HepG2 (cell line): ENCODE measurements around the gene BRMS1. TPM values are rescaled to one million over a fixed set of nuclear protein-coding genes. Genes with fewer than 3 reads are reported as not detected.
A peak's percentile ranks its signal among the peaks of the same experiment; 100 is the strongest.

ENCODE experiments used
- BCL6 ChIP-seq: IDR thresholded peaks from 2 replicates; pipeline ENCODE4 v1.6.1; 2016; ENCODE audit warnings: missing genetic modification reagents, missing compliant biosample characterization
- CBFB ChIP-seq: sonication (generic); formaldehyde crosslinking; IDR thresholded peaks from 2 replicates; pipeline ENCODE4 v1.4.0; 2020; ENCODE audit warnings: missing genetic modification reagents
- CCAR2 ChIP-seq: fragments of 200-400 bp; formaldehyde crosslinking; optimal IDR thresholded peaks from 2 replicates; pipeline ENCODE3; 2018; ENCODE audit warnings: low read depth, mild to moderate bottlenecking, low read length, moderate library complexity
- GFI1 ChIP-seq: sonication (generic); formaldehyde crosslinking; IDR thresholded peaks from 2 replicates; pipeline ENCODE4 v1.5.0; 2020; ENCODE audit warnings: missing genetic modification reagents, mild to moderate bottlenecking, borderline replicate concordance
- NFKB2 ChIP-seq: sonication (generic); formaldehyde crosslinking; IDR thresholded peaks from 2 replicates; pipeline ENCODE4 v1.4.0; 2020; ENCODE audit warnings: missing genetic modification reagents, borderline replicate concordance
- NFKBIZ ChIP-seq: IDR thresholded peaks from 2 replicates; pipeline ENCODE4 v1.6.1; 2018; ENCODE audit warnings: missing genetic modification reagents, missing compliant biosample characterization
- NR2F6 ChIP-seq, 2 experiments: IDR thresholded peaks; 2 replicates each; pipeline ENCODE4 v1.6.1; 2016; ENCODE audit warnings: antibody characterized with exemption in 1 of 2, mild to moderate bottlenecking in 1 of 2
- RFXAP ChIP-seq: sonication (generic); formaldehyde crosslinking; IDR thresholded peaks from 2 replicates; pipeline ENCODE4 v1.4.0; 2020; ENCODE audit warnings: missing genetic modification reagents, borderline replicate concordance
- ZBTB7B ChIP-seq: sonication (generic); formaldehyde crosslinking; IDR thresholded peaks from 2 replicates; pipeline ENCODE4 v1.4.0; 2020; ENCODE audit warnings: missing genetic modification reagents
- ZMYM4 ChIP-seq: sonication (generic); formaldehyde crosslinking; IDR thresholded peaks from 2 replicates; pipeline ENCODE4 v1.8.1; 2023; ENCODE audit warnings: mild to moderate bottlenecking, missing genetic modification reagents
- ZNF292 ChIP-seq: sonication (generic); formaldehyde crosslinking; IDR thresholded peaks from 2 replicates; pipeline ENCODE4 v1.8.1; 2022; ENCODE audit warnings: mild to moderate bottlenecking, low read depth, missing genetic modification reagents, borderline replicate concordance
- ZNF333 ChIP-seq: sonication (generic); formaldehyde crosslinking; IDR thresholded peaks from 2 replicates; pipeline ENCODE4 v1.4.0; 2020; ENCODE audit warnings: mild to moderate bottlenecking, missing genetic modification reagents, borderline replicate concordance
- ZNF432 ChIP-seq: sonication (generic); formaldehyde crosslinking; IDR thresholded peaks from 2 replicates; pipeline ENCODE4 v1.5.0; 2020; ENCODE audit warnings: missing genetic modification reagents, mild to moderate bottlenecking, borderline replicate concordance
- polyA plus RNA-seq, 8 experiments: library from polyadenylated mRNA; depleted of rRNA in 3 of 8; stranded (reverse) in 7 of 8; unstranded in 1 of 8; fragments of >200 nt; fragmentation: Illumina TruSeq in 4 of 8; extraction: Trizol in 4 of 8; gene quantifications; 2 replicates each; pipeline versions ENCODE4 v1.2.1 to v1.2.3, GENCODE V29; 2011 to 2016; ENCODE audit warnings: low read depth in 4 of 8, missing spikeins in 1 of 8, mixed read lengths in 1 of 8; ENCODE audit not compliant: insufficient read depth in 1 of 8
- total RNA-seq, 5 experiments: library from RNA; depleted of rRNA; stranded (reverse); fragments of >200 nt; fragmentation: Illumina TruSeq; extraction: Trizol; gene quantifications; 2 replicates each; pipeline ENCODE4 v1.2.3, GENCODE V29; 2016; ENCODE audit warnings: low read depth in 1 of 5
- TF ChIP-seq, protein P1 (sequence below): sonication (generic); formaldehyde crosslinking; IDR thresholded peaks from 2 replicates; pipeline ENCODE4 v1.4.0; 2020; ENCODE audit warnings: mild to moderate bottlenecking, missing genetic modification reagents
- TF ChIP-seq, protein P2 (sequence below): sonication (generic); formaldehyde crosslinking; IDR thresholded peaks from 2 replicates; pipeline ENCODE4 v1.4.0; 2020; ENCODE audit warnings: mild to moderate bottlenecking, low read depth, missing genetic modification reagents
- TF ChIP-seq, protein P3 (sequence below): IDR thresholded peaks from 2 replicates; pipeline ENCODE4 v1.4.0; 2020; ENCODE audit warnings: mild to moderate bottlenecking, missing genetic modification reagents
- TF ChIP-seq, protein P4 (sequence below): sonication (generic); formaldehyde crosslinking; IDR thresholded peaks from 2 replicates; pipeline ENCODE4 v1.4.0; 2020; ENCODE audit warnings: missing genetic modification reagents

Gene BRMS1
- total and polyA plus RNA-seq, 2 of the 13 experiments (the other 11 are each of a cell fraction or from before 2014, with no cell fraction given) = 15.8 to 55.7 TPM

DNA sequence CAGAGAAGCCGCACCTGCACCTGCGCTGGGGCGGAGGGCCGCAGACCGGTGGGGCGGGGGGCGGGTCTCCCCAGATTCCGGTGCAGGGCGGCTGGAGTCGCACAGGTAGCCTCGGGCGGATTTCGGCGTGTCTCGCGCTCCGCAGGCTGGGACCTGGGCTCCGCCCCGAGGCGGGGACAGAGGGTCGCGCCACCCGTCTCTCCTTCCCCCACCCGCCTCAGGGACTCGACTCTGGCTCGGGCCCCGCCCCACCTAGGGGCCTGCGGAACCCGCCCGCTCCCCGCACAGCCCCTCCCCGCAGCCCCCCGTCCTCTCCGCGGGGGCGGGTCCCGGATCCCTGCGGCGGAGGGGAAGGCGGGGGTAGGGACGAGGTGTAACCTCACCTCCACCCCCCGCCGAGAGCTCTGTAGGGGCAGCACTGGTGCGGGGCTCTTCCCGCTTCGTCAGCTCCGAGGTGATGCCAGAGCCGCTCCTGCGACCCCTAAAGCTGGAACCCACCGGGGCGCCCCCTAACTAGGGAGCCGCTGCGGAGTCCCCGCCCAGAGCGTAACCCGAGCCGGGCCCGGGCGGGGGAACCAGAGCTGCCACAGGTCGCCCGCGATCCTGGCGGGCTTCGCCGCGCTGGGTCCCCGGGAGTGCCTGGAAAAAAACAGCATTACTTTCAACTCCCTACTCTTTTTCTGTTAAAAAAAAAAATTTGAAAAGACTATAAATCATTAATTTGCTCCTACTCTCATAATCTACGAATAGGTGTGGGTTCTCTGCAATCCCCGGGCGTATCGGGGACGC lies 26.9 kb upstream of the BRMS1 start, which contains the start of gene SLC29A2 (continued):
- TF ChIP-seq, protein P1, sequence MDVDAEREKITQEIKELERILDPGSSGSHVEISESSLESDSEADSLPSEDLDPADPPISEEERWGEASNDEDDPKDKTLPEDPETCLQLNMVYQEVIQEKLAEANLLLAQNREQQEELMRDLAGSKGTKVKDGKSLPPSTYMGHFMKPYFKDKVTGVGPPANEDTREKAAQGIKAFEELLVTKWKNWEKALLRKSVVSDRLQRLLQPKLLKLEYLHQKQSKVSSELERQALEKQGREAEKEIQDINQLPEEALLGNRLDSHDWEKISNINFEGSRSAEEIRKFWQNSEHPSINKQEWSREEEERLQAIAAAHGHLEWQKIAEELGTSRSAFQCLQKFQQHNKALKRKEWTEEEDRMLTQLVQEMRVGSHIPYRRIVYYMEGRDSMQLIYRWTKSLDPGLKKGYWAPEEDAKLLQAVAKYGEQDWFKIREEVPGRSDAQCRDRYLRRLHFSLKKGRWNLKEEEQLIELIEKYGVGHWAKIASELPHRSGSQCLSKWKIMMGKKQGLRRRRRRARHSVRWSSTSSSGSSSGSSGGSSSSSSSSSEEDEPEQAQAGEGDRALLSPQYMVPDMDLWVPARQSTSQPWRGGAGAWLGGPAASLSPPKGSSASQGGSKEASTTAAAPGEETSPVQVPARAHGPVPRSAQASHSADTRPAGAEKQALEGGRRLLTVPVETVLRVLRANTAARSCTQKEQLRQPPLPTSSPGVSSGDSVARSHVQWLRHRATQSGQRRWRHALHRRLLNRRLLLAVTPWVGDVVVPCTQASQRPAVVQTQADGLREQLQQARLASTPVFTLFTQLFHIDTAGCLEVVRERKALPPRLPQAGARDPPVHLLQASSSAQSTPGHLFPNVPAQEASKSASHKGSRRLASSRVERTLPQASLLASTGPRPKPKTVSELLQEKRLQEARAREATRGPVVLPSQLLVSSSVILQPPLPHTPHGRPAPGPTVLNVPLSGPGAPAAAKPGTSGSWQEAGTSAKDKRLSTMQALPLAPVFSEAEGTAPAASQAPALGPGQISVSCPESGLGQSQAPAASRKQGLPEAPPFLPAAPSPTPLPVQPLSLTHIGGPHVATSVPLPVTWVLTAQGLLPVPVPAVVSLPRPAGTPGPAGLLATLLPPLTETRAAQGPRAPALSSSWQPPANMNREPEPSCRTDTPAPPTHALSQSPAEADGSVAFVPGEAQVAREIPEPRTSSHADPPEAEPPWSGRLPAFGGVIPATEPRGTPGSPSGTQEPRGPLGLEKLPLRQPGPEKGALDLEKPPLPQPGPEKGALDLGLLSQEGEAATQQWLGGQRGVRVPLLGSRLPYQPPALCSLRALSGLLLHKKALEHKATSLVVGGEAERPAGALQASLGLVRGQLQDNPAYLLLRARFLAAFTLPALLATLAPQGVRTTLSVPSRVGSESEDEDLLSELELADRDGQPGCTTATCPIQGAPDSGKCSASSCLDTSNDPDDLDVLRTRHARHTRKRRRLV (CRISPR knock-in tag) = no peak
- TF ChIP-seq ZMYM4 (CRISPR knock-in tag) (no peak), ZBTB7B (CRISPR knock-in tag) (peak; percentile 72), ZNF333 (no peak), CCAR2 (no peak), CBFB (no peak), ZNF432 (CRISPR knock-in tag) (no peak), GFI1 (CRISPR knock-in tag) (no peak), NFKB2 (no peak), NR2F6 (IDR thresholded peaks at IDR 0.05) (no peak), NR2F6 (CRISPR knock-in tag; IDR thresholded peaks at IDR 0.05) (no peak), RFXAP (CRISPR knock-in tag) (no peak), BCL6 (no peak), NFKBIZ (CRISPR knock-in tag) (no peak), ZNF292 (CRISPR knock-in tag) (no peak)
- TF ChIP-seq, protein P2, sequence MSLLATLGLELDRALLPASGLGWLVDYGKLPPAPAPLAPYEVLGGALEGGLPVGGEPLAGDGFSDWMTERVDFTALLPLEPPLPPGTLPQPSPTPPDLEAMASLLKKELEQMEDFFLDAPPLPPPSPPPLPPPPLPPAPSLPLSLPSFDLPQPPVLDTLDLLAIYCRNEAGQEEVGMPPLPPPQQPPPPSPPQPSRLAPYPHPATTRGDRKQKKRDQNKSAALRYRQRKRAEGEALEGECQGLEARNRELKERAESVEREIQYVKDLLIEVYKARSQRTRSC (CRISPR knock-in tag) = no peak
- TF ChIP-seq, protein P3, sequence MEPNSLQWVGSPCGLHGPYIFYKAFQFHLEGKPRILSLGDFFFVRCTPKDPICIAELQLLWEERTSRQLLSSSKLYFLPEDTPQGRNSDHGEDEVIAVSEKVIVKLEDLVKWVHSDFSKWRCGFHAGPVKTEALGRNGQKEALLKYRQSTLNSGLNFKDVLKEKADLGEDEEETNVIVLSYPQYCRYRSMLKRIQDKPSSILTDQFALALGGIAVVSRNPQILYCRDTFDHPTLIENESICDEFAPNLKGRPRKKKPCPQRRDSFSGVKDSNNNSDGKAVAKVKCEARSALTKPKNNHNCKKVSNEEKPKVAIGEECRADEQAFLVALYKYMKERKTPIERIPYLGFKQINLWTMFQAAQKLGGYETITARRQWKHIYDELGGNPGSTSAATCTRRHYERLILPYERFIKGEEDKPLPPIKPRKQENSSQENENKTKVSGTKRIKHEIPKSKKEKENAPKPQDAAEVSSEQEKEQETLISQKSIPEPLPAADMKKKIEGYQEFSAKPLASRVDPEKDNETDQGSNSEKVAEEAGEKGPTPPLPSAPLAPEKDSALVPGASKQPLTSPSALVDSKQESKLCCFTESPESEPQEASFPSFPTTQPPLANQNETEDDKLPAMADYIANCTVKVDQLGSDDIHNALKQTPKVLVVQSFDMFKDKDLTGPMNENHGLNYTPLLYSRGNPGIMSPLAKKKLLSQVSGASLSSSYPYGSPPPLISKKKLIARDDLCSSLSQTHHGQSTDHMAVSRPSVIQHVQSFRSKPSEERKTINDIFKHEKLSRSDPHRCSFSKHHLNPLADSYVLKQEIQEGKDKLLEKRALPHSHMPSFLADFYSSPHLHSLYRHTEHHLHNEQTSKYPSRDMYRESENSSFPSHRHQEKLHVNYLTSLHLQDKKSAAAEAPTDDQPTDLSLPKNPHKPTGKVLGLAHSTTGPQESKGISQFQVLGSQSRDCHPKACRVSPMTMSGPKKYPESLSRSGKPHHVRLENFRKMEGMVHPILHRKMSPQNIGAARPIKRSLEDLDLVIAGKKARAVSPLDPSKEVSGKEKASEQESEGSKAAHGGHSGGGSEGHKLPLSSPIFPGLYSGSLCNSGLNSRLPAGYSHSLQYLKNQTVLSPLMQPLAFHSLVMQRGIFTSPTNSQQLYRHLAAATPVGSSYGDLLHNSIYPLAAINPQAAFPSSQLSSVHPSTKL (CRISPR knock-in tag) = peak; percentile 5; the same call in 1 of the 2 replicates
- TF ChIP-seq, protein P4, sequence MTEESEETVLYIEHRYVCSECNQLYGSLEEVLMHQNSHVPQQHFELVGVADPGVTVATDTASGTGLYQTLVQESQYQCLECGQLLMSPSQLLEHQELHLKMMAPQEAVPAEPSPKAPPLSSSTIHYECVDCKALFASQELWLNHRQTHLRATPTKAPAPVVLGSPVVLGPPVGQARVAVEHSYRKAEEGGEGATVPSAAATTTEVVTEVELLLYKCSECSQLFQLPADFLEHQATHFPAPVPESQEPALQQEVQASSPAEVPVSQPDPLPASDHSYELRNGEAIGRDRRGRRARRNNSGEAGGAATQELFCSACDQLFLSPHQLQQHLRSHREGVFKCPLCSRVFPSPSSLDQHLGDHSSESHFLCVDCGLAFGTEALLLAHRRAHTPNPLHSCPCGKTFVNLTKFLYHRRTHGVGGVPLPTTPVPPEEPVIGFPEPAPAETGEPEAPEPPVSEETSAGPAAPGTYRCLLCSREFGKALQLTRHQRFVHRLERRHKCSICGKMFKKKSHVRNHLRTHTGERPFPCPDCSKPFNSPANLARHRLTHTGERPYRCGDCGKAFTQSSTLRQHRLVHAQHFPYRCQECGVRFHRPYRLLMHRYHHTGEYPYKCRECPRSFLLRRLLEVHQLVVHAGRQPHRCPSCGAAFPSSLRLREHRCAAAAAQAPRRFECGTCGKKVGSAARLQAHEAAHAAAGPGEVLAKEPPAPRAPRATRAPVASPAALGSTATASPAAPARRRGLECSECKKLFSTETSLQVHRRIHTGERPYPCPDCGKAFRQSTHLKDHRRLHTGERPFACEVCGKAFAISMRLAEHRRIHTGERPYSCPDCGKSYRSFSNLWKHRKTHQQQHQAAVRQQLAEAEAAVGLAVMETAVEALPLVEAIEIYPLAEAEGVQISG (CRISPR knock-in tag) = no peak
